SK-N-SH (cell line): ENCODE data around the gene ATP8A2. TPM values are rescaled to one million over a fixed set of nuclear protein-coding genes. Genes with fewer than 3 reads are reported as not detected.

ENCODE experiments used
- CTCF ChIA-PET: fragments of 300-600, 350-600 bp; formaldehyde crosslinking; extraction: SDS; loops from one replicate; lab custom pipeline; 2021; lab: Yijun Ruan, JAX
- POLR2A ChIA-PET: fragments of 350-600 bp; sonication (Branson Sonifier 250); formaldehyde crosslinking; extraction: SDS; loops from one replicate; lab custom pipeline; 2020; ENCODE audit warnings: antibody characterized with exemption, inconsistent platforms; lab: Yijun Ruan, JAX
- DNase-seq: peaks from one replicate; pipeline ENCODE4 v3.0.0; 2012
- H2AFZ ChIP-seq: fragments of 200-600 bp; sonication (generic); 2 replicates; pipeline ENCODE4 v1.8.1; 2016; ENCODE audit warnings: antibody characterized with exemption, mild to moderate bottlenecking, low read depth
- H3F3A ChIP-seq: fragments of 200-600 bp; sonication (generic); replicated peaks from 2 replicates; pipeline ENCODE3; 2016; ENCODE audit warnings: antibody characterized with exemption, mild to moderate bottlenecking; ENCODE audit not compliant: insufficient read depth
- H3K27ac ChIP-seq, 2 experiments: fragments of 200-500 bp in 1 of 2; fragments of 200-600 bp in 1 of 2; sonication (Bioruptor generic) in 1 of 2; sonication (generic), shearing (Covaris generic) in 1 of 2; 2 replicates each; pipeline versions ENCODE4 v1.5.1 to v1.6.1; 2014 to 2016; ENCODE audit warnings: low read depth in 2 of 2, inconsistent platforms in 1 of 2, low read length in 1 of 2, mild to moderate bottlenecking in 1 of 2, mixed read lengths in 1 of 2
- H3K27me3 ChIP-seq: fragments of 200-600 bp; sonication (generic), shearing (Covaris generic); 2 replicates; pipeline ENCODE4 v1.6.1; 2016; ENCODE audit warnings: mixed run types; ENCODE audit not compliant: insufficient read depth
- H3K36me3 ChIP-seq, 2 experiments: fragments of 200-500 bp in 1 of 2; fragments of 200-600 bp in 1 of 2; sonication (Bioruptor generic) in 1 of 2; sonication (generic) in 1 of 2; replicated peaks in 1 of 2; 2 replicates each; pipeline versions ENCODE3 to v1.5.1; 2014 to 2016; ENCODE audit warnings: low read length in 1 of 2, mild to moderate bottlenecking in 1 of 2; ENCODE audit not compliant: insufficient read depth in 2 of 2, control insufficient read depth in 1 of 2
- H3K4me1 ChIP-seq, 2 experiments: fragments of 200-500 bp in 1 of 2; fragments of 200-600 bp in 1 of 2; sonication (Bioruptor generic) in 1 of 2; sonication (generic), shearing (Covaris generic) in 1 of 2; 2 replicates each; pipeline versions ENCODE4 v1.5.1 to v1.6.1; 2014 to 2016; ENCODE audit warnings: low read depth in 1 of 2, low read length in 1 of 2, mixed run types in 1 of 2; ENCODE audit not compliant: insufficient read depth in 2 of 2, control insufficient read depth in 1 of 2
- H3K4me2 ChIP-seq: fragments of 200-600 bp; sonication (generic), shearing (Covaris generic); 2 replicates; pipeline ENCODE4 v1.6.1; 2017; ENCODE audit warnings: mixed run types
- H3K4me3 ChIP-seq, 2 experiments: fragments of 200-500 bp in 1 of 2; fragments of 200-600 bp in 1 of 2; sonication (Bioruptor generic) in 1 of 2; sonication (generic), shearing (Covaris generic) in 1 of 2; 2 replicates each; pipeline versions ENCODE4 v1.5.1 to v1.8.1; 2014 to 2016; ENCODE audit warnings: low read depth in 2 of 2, inconsistent platforms in 1 of 2, low read length in 1 of 2, mild to moderate bottlenecking in 1 of 2, mixed read lengths in 1 of 2, moderate library complexity in 1 of 2
- H3K79me2 ChIP-seq: fragments of 200-600 bp; sonication (generic); 2 replicates; pipeline ENCODE4 v1.8.1; 2017; ENCODE audit warnings: mild to moderate bottlenecking; ENCODE audit not compliant: insufficient read depth
- H3K9ac ChIP-seq: fragments of 200-600 bp; sonication (generic); 2 replicates; pipeline ENCODE4 v1.6.1; 2017; ENCODE audit warnings: mixed run types
- H3K9me2 ChIP-seq: fragments of 200-600 bp; sonication (generic); 2 replicates; pipeline ENCODE4 v1.6.1; 2017; ENCODE audit warnings: mixed run types
- H3K9me3 ChIP-seq: fragments of 200-600 bp; sonication (generic); 2 replicates; pipeline ENCODE4 v1.6.1; 2017; ENCODE audit warnings: mixed run types, mild to moderate bottlenecking, moderate library complexity
- H4K20me1 ChIP-seq: fragments of 200-600 bp; sonication (generic); 2 replicates; pipeline ENCODE4 v1.6.1; 2017; ENCODE audit warnings: mild to moderate bottlenecking, mixed run types; ENCODE audit not compliant: insufficient read depth
- CHD2 ChIP-seq: fragments of 150-350 bp; IDR thresholded peaks from 2 replicates; pipeline ENCODE4 v1.6.1; 2018; ENCODE audit warnings: low read length; ENCODE audit not compliant: partially characterized antibody
- CTCF ChIP-seq: fragments of 200-600 bp; sonication (generic); IDR thresholded peaks from 2 replicates; pipeline ENCODE4 v1.6.1; 2017; ENCODE audit warnings: antibody characterized with exemption, mild to moderate bottlenecking, moderate library complexity
- ELF1 ChIP-seq: IDR thresholded peaks from 2 replicates; pipeline ENCODE4 v1.4.0; 2012
- EZH2phosphoT487 ChIP-seq: fragments of 200-600 bp; sonication (generic); IDR thresholded peaks from 2 replicates; pipeline ENCODE4 v1.6.1; 2017; ENCODE audit warnings: low read depth, mixed run types, mild to moderate bottlenecking, antibody characterized with exemption, moderate library complexity, borderline replicate concordance
- FOSL2 ChIP-seq: IDR thresholded peaks from 2 replicates; pipeline ENCODE4 v1.4.0; 2012; ENCODE audit warnings: low read depth, mild to moderate bottlenecking, moderate library complexity, borderline replicate concordance
- FOXJ3 ChIP-seq: sonication (generic); formaldehyde crosslinking; IDR thresholded peaks from 2 replicates; pipeline ENCODE4 v1.5.1; 2020; ENCODE audit warnings: mild to moderate bottlenecking, missing genetic modification reagents
- FOXM1 ChIP-seq: IDR thresholded peaks from 2 replicates; pipeline ENCODE4 v1.4.0; 2012; ENCODE audit warnings: low read depth, mild to moderate bottlenecking
- GABPA ChIP-seq: IDR thresholded peaks from 2 replicates; pipeline ENCODE4 v1.4.0; 2012; ENCODE audit warnings: low read depth, mild to moderate bottlenecking
- GATA2 ChIP-seq: sonication (generic); formaldehyde crosslinking; IDR thresholded peaks from 2 replicates; pipeline ENCODE4 v1.5.0; 2020; ENCODE audit warnings: mild to moderate bottlenecking, missing genetic modification reagents
- MAX ChIP-seq: IDR thresholded peaks from 2 replicates; pipeline ENCODE4 v1.4.0; 2012; ENCODE audit warnings: low read depth
- NFIC ChIP-seq: IDR thresholded peaks from 2 replicates; pipeline ENCODE4 v1.4.0; 2012; ENCODE audit warnings: borderline replicate concordance
- NRF1 ChIP-seq: IDR thresholded peaks from 2 replicates; pipeline ENCODE4 v1.6.1; 2012; ENCODE audit warnings: low read depth, mild to moderate bottlenecking, low read length
- PBX3 ChIP-seq: IDR thresholded peaks from 2 replicates; pipeline ENCODE4; 2012
- RAD21 ChIP-seq: IDR thresholded peaks from 2 replicates; pipeline ENCODE4 v1.6.1; 2012; ENCODE audit warnings: mild to moderate bottlenecking, low read length
- RCOR1 ChIP-seq: fragments of 150-350 bp; IDR thresholded peaks from 2 replicates; pipeline ENCODE4 v1.6.1; 2017; ENCODE audit warnings: antibody characterized with exemption, low read length
- SIN3A ChIP-seq: IDR thresholded peaks from 2 replicates; pipeline ENCODE4 v1.6.1; 2012; ENCODE audit warnings: low read depth, mild to moderate bottlenecking, low read length, moderate library complexity, borderline replicate concordance
- SMC3 ChIP-seq: IDR thresholded peaks from 2 replicates; pipeline ENCODE4 v1.6.1; 2012; ENCODE audit warnings: low read depth, low read length, improper control_type of control experiment
- TCF12 ChIP-seq: IDR thresholded peaks from 2 replicates; pipeline ENCODE4 v1.4.0; 2012
- TEAD4 ChIP-seq: IDR thresholded peaks from 2 replicates; pipeline ENCODE4 v1.4.0; 2012; ENCODE audit warnings: mild to moderate bottlenecking, borderline replicate concordance; ENCODE audit not compliant: insufficient read depth
- USF2 ChIP-seq: fragments of 150-350 bp; IDR thresholded peaks from 2 replicates; pipeline ENCODE4 v1.6.1; 2017; ENCODE audit warnings: antibody characterized with exemption, low read length, low read depth, borderline replicate concordance
- YY1 ChIP-seq: IDR thresholded peaks from 2 replicates; pipeline ENCODE4 v1.4.0; 2012; ENCODE audit warnings: low read depth, mild to moderate bottlenecking
- ZBTB33 ChIP-seq: IDR thresholded peaks from 2 replicates; pipeline ENCODE4 v1.4.0; 2012; ENCODE audit warnings: low read depth, borderline replicate concordance
- WGBS: methylation state at CpG from one replicate; pipeline ENCODE4 v1.1.6; 2017; ENCODE audit warnings: low lambda C conversion rate; 5-methylcytosine and 5-hydroxymethylcytosine counted together
- polyA plus RNA-seq, 3 experiments: library from polyadenylated mRNA; depleted of rRNA; stranded (reverse); fragments of >200 nt; gene quantifications; 2 replicates each; pipeline ENCODE4 v1.2.3, GENCODE V29; 2012

ATP8A2 gene
- polyA plus RNA-seq, 1 of the 3 experiments (the other 2 are of a cell fraction): 0.02 TPM

GRCh38 chr13:25738342-25739196 lies 366.8 kb downstream of the ATP8A2 start:
- 23% methylated on average over 4 of the region's 4 CpGs for WGBS
- Histone ChIP-seq H3K4me3 (no peak overlapping the region), H3K9me2 (no peaks in the 10 kb centered on the region), H3K9me3 (0 out of 2 replicates have a peak, but pooled peaks cover 3% of the 10 kb centered on the region), H3K27me3 (no peaks in the 10 kb centered on the region), H3K27ac (no peak overlapping the region), H4K20me1 (no peaks in the 10 kb centered on the region), H2AFZ (no peak overlapping the region), H3K9ac (no peak overlapping the region), H3K79me2 (no peaks in the 10 kb centered on the region), H3K36me3 (no peaks in the 10 kb centered on the region), H3F3A (no peaks in the 10 kb centered on the region), H3K4me2 (no peak overlapping the region), H3K4me1 (peaks cover 0 to 4% of the 10 kb centered on the region in 2 experiments; a peak in 1 of 4 replicates)
- peak; percentile 34 for DNase-seq
- ChIA-PET CTCF (no interaction called here), POLR2A (no interaction called here)
- TF ChIP-seq USF2 (no peak), FOSL2 (no peak), SIN3A (no peak), FOXM1 (no peak), GATA2 (CRISPR knock-in tag) (no peak), CTCF (no peak), FOXJ3 (CRISPR knock-in tag) (no peak), EZH2phosphoT487 (no peak), YY1 (no peak), RCOR1 (no peak), NFIC (no peak), NRF1 (no peak)

- Histone ChIP-seq H3K9me3 (no peaks in the 10 kb centered on the region), H3K36me3 (no peaks in the 10 kb centered on the region), H3F3A (no peaks in the 10 kb centered on the region), H3K9ac (no peak overlapping the region), H3K79me2 (no peaks in the 10 kb centered on the region), H2AFZ (no peak overlapping the region), H3K9me2 (no peaks in the 10 kb centered on the region), H4K20me1 (no peaks in the 10 kb centered on the region), H3K4me3 (no peak overlapping the region), H3K4me1 (peaks cover 0 to 8% of the 10 kb centered on the region in 2 experiments; a peak in 2 of 4 replicates), H3K4me2 (no peak overlapping the region), H3K27me3 (no peaks in the 10 kb centered on the region), H3K27ac (no peak overlapping the region)
- WGBS: 9% methylated on average over 1 of the region's 1 CpG
- no peak for DNase-seq
- ChIA-PET POLR2A (no interaction called here), CTCF (no interaction called here)
- no peak for TF ChIP-seq ZBTB33
- no peak for TF ChIP-seq NRF1
- no peak for TF ChIP-seq TEAD4
- TF ChIP-seq GABPA: no peak
- TF ChIP-seq FOXM1: no peak
- TF ChIP-seq TCF12: no peak
- no peak for TF ChIP-seq SIN3A
- TF ChIP-seq FOXJ3 (CRISPR knock-in tag): no peak
- no peak for TF ChIP-seq RAD21
- TF ChIP-seq CHD2: no peak
- TF ChIP-seq EZH2phosphoT487: no peak
- no peak for TF ChIP-seq PBX3
- no peak for TF ChIP-seq SMC3
- no peak for TF ChIP-seq ELF1
- no peak for TF ChIP-seq MAX
These were observed 367.6 kb downstream of the ATP8A2 start for GRCh38 chr13:25739376-25739775.
